ENCODE data around the gene FSTL1. TPM values are rescaled to one million over a fixed set of nuclear protein-coding genes. Genes with fewer than 3 reads are reported as not detected.

The FSTL1 gene
- total and polyA plus RNA-seq, 2 of the 8 experiments (the other 6 are each of a cell fraction or from before 2014, with no cell fraction given), result 158 to 516 TPM

DNA sequence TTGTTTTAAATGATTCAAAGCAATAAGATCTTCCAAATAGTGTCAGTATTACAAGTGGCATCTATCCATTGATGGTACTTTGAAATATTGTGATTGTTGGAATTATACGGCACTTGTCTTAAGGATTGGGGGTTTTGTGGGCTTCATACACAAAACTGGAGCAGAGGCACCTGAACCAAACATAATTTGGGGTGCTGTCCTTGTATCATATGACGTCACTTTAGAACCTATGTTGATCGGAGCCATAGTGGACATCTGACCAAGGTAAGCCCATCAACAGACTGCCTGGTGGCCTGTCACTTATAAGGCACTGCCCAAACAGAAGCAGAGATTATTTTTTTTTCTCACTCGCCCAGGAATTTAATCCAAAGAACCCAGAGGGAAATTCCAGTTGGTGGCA lies 98.8 kb downstream of the FSTL1 start:
- H2BK15ac ChIP-seq (ENCODE audit: low read length), result no peak overlapping the region
- H3K79me2 ChIP-seq (ENCODE audit: control insufficient read depth in 1 of 2, insufficient read depth in 2 of 2, low read length in 2 of 2), result peaks cover 0 to 11% of the 10 kb centered on the region in 2 experiments; a peak in 2 of 4 replicates
- H2BK20ac ChIP-seq (ENCODE audit: low read length), result no peak overlapping the region
- no peak overlapping the region for H2BK120ac ChIP-seq (replicated peaks; ENCODE audit: low read depth, low read length)
- no peak overlapping the region for H3K56ac ChIP-seq (replicated peaks; ENCODE audit: insufficient read length, low read depth, low read length)
- 88% methylated on average over 4 of the region's 4 CpGs; no CpG with 5 or more reads in 1 of the 2 experiments for WGBS, 2 experiments (ENCODE audit: extremely low coverage in 1 of 2, insufficient coverage in 1 of 2, insufficient read length in 1 of 2, insufficient replicate concordance in 2 of 2, low coverage in 1 of 2, low lambda C conversion rate in 2 of 2, missing lambda C conversion rate in 1 of 2)
- H3K27ac ChIP-seq (ENCODE audit: low read depth, low read length), result no peak overlapping the region
- no peak overlapping the region for H4K91ac ChIP-seq (replicated peaks; ENCODE audit: insufficient read length, low read length)
- no peak overlapping the region for H4K5ac ChIP-seq (ENCODE audit: insufficient read length, low read depth, low read length)
- no peak overlapping the region for H3K4ac ChIP-seq (replicated peaks; ENCODE audit: insufficient read length, low read depth, low read length)
- no peaks in the 10 kb centered on the region for H3K79me1 ChIP-seq (ENCODE audit: low read depth, low read length)
- no peak overlapping the region for H3K14ac ChIP-seq (ENCODE audit: insufficient read length)
- no peak overlapping the region for H3K9ac ChIP-seq (replicated peaks in 1 of 4; ENCODE audit: extremely low read depth in 1 of 4, low read depth in 3 of 4, low read length in 3 of 4)
- H4K8ac ChIP-seq (ENCODE audit: extremely low read depth, insufficient read depth, low read length), result no peak overlapping the region
- H3K36me3 ChIP-seq (ENCODE audit: control insufficient read depth in 2 of 4, insufficient read depth in 4 of 4, low read length in 3 of 4), result no peaks in the 10 kb centered on the region
- H4K20me1 ChIP-seq (replicated peaks in 1 of 2; ENCODE audit: control insufficient read depth in 1 of 2, insufficient read depth in 2 of 2, low read length in 2 of 2), result no peaks in the 10 kb centered on the region
- H3K18ac ChIP-seq (ENCODE audit: extremely low read depth, low read length), result no peak overlapping the region
- no peak overlapping the region for H3K4me2 ChIP-seq (ENCODE audit: insufficient read depth in 1 of 2, low read depth in 2 of 2, low read length in 2 of 2)
- no peak overlapping the region for H2AK5ac ChIP-seq (ENCODE audit: low read depth, low read length)
- DNase-seq (ENCODE audit: low read depth in 1 of 2, low spot score in 2 of 2) (no peak), FAIRE-seq (no peak)
- POLR2A ChIA-PET (ENCODE audit: partially characterized antibody), result no interaction called here
- no peak overlapping the region for H3K4me3 ChIP-seq (ENCODE audit: extremely low read depth in 1 of 4, insufficient read depth in 2 of 4, low read depth in 3 of 4, low read length in 4 of 4)
- no peak overlapping the region for H3K23ac ChIP-seq (ENCODE audit: insufficient read length)
- no peak overlapping the region for H2BK12ac ChIP-seq (ENCODE audit: low read depth, low read length)
- no peaks in the 10 kb centered on the region for H3K9me3 ChIP-seq (ENCODE audit: insufficient read depth in 2 of 2, low read depth in 1 of 2, low read length in 1 of 2)
- H2BK5ac ChIP-seq (ENCODE audit: low read depth, low read length), result no peak overlapping the region
- CTCF ChIA-PET (ENCODE audit: partially characterized antibody), result no interaction called here
- peaks cover 11% of the 10 kb centered on the region for H3K23me2 ChIP-seq (ENCODE audit: low read depth, low read length)
- no peak overlapping the region for H2AFZ ChIP-seq (ENCODE audit: low read length)
- H3K4me1 ChIP-seq (replicated peaks in 1 of 4; ENCODE audit: control insufficient read depth in 3 of 4, insufficient read depth in 4 of 4, low read length in 3 of 4), result peaks cover 0 to 4% (median 2%) of the 10 kb centered on the region in 4 experiments; a peak in 2 of 7 replicates
- peaks cover 0 to 6% (median 3%) of the 10 kb centered on the region in 4 experiments; a peak in 3 of 7 replicates for H3K27me3 ChIP-seq (replicated peaks in 1 of 4; ENCODE audit: control insufficient read depth in 3 of 4, extremely low read depth in 1 of 4, insufficient read depth in 3 of 4, low read length in 3 of 4)
- no peak for TF ChIP-seq JUN (IDR thresholded peaks at IDR 0.05; ENCODE audit: low read depth, low read length)
- TF ChIP-seq POLR2AphosphoS5 (IDR thresholded peaks at IDR 0.05; ENCODE audit: low read depth, low read length), result no peak
- no peak for TF ChIP-seq RAD21 (IDR thresholded peaks at IDR 0.05 in 1 of 2, conservative IDR thresholded peaks at IDR 0.05 in 1 of 2; ENCODE audit: low read depth in 2 of 2, low read length in 2 of 2)
- TF ChIP-seq RFX5 (IDR thresholded peaks at IDR 0.05; ENCODE audit: borderline replicate concordance, low read depth, low read length), result no peak
- TF ChIP-seq BCL11A (IDR thresholded peaks at IDR 0.05; ENCODE audit: low read depth in 2 of 2, low read length in 2 of 2), result no peak
- no peak for TF ChIP-seq TAF7 (optimal IDR thresholded peaks at IDR 0.05; ENCODE audit: borderline replicate concordance, low read depth, low read length)
